ENCODE data around the gene FKBP8.
"Not testable (repeated sequence)": the region's sequence is repeated elsewhere in the genome, so short reads cannot be mapped to it uniquely, and the experiment has no call there.

The FKBP8 gene

DNA sequence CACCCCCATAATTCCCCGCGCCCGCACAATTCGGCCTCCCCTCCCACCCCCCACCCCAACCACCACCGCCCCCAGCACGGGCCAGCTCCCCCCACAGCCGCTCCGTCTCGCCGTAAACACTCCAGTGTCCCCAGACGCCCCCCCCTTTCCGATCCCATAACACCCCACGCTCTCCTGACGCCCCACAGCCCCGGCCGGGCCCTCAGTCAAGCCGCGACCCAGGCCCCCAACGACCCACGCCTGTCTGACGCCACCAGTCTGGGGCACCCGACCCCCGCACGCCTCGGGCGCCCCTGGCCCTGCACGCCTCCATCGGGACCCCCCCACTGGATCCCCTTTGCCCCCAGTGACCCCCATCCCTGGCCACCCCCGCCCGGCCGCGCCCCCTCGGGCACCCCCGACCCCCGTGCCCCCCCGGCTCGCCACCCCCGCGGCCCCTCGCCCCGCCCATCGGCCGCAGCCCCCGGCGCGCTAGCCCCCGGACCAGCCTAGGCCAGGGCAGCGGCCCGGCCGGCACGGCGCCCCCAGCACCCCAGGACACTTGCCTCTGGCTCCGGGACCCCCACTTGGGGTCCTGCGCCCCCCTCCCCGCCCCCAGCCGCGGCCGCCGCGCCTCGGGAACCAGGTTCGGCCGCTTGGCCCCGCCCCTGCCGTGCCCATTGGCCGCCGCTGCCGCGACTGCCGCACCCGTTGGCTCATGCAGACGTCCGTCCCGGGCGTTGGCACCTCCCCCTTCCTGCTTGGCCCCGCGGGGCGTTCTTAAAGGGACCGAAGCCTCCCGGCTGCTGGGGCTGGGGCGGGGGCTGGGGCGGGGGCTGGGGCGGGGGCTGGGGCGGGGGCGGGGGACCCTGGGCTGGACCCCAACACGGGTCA is at the start of gene FKBP8:
Gene FKBP8, minus strand, starts transcription at position 633 of the 873 bp plus-strand sequence. CDS start 1,603 bp downstream, outside the sequence.
- DNase-seq = peak; percentile 80

DNA sequence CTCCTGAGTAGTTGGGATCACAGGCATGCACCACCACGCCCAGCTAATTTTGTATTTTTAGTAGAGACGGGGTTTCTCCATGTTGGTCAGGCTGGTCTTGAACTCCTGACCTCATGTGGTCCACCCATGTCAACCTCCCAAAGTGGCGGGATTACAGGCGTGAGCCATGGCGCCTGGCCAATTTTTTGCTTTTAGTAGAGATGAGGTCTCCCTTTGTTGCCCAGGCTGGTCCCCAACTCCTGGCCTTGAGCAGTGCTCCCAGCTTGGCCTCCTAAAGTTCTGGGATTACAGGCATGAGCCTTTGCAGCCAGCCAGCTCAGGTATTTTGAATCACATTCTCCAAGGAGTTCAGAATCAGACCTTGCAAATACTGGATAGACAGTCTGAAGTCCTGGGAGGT is 49.4 kb upstream of the FKBP8 start:
- not testable (repeated sequence) for DNase-seq

DNA sequence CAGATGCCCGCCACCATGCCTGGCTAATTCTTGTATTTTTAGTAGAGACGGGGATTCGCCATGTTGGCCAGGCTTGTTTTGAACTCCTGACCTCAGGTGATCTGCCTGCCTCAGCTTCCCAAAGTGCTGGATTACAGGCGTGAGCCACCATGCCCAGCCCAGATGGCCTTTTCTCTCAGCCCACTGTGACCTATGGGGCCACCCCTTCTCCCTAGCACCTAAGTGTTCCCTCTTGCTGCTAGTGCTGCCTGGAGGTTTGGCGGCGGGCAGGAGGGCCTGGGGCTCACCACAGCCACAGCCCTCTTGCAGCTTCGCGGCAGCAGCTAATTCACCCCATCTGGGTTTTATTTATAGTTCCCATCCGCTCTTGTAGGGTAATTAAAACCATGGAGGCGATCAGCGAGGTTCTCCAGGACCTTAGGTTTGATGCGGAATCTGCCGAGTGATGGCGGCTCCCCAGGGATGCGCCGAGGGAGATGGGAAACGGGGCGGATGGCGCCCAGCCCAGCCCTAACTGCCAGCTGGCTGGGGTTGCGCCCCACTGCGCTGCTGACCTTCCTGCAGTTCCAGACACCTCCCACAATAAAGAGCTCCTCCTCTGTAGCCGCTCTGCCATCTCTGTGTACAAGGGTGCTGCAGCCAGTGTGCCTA is 48.5 kb upstream of the FKBP8 start:
- DNase-seq = no peak

DNA sequence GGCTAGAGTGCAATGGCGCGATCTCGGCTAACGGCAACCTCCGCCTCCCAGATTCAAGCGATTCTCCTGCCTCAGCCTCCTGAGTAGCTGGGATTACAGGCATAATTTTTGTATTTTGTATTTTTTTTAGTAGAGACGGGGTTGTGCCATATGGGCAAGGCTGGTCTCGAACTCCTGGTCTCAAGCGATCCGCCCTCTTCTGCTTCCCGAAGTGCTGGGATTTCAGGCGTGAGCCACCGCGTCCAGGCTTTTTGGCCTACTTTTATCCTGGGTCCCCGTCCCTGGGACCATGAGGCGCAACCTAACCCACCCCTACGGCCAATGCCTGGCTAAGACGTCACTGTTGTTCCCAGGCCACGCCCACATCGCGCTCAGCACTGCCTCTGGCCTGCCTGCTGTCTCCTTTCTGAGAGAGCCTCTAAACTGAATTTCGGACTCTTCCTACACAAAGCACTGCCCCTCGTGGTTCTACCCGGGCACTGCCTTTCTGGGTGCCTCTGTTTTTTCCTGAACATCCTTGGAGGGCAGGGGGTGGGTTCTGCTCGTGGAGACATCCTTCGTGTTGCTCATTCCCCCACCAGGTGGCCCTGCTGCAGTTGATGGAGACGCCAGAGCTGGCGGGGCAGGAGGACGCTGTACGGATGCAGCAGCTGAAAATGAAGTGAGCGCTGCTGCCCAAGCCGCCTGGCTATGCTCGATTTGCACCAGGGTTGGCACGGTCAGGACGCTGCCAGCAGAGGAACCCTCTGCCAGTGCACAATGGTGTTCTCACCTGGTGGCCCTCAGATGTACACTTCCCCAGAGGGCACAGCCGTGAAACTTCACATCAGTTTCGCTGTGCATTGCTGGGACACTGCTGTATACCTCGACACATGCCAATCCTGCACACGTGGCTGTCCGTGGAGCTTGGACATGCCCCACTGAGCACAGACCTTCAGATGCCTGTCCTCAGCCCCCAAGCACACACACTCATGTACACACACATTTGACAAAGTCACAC is 47.2 kb upstream of the FKBP8 start:
- DNase-seq = no peak

DNA sequence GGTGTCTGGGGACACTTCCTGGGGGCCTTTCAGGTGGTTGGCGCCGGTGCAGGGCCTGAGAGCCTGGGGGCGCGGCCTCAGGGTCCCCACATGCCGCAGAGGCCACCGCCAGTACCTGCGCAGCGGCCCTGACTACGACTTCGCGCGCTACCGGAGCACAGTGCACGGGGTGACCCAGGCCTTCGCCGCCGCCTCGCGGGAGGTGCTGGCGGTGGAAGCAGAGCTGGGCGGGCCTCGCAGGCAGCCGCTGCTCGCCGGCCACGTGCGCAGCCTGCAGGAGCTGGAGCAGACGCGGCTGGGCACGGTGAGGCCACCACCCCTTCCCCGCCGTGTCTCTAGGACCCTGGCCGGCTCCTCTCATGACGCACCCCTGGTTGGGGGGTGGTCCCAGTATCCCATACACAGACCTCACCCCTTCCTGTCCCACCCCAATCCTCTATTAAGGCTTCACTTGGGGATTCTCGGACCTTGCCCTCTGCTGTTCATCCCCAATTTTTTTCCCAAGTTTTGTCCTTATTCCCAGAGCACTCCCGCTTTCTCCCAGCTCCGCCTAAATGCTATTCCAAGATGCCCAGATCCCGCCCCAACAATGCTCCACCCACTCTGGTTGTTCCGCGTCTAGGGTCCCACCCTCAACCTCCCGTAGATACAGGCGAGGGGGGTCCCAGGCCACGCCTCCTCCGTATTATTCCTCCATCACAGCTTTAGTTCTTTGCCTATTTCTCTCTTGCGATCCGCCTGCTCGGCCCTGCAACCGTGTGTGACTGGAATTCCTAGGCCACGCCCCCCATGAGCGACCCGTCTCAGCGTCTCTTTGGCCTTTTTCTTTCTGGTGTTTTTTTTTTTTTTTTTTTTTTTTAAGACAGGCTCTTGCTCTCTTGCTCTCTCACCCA is 46.3 kb upstream of the FKBP8 start:
- peak; percentile 74 for DNase-seq

DNA sequence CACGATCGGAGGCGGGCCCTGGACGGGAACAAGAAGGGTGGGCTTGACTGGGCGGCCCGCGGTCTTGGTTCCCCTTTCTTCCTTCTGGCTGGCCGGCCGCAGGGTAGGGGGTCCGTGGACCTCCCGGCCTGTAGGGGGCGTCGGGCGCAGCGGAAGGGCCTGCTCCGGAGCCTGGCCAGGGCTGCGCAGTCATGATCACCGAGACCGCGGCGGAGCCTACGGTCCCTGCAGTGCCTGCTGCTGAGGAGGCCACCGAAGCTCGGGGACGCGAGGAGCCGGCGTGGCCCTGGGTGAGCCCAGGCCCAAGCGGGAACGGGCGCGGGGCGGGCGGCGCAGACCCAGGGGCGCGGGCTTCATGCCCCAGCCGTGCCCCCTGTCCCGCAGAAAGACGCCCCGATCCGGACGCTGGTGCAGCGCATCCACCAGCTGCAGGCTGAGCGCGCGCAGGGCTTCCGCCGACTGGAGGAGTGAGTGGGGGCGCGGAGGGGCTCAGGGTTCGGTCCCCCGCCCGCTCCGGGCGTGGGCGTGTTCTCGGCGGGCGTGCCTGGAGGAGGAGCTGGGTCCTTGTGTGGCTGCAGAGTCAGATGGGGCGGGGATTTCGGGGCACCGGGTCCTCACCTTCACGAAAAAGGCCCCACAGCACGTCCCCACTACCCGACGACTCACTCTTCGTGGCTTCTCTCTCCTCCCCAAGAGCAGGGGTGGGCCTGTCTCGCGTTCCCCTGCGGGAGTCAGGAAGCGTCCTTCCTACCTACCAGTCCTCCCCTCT is 45.4 kb upstream of the FKBP8 start, which contains the start of gene REX1BD:
Gene REX1BD, plus strand, starts transcription at position 188 of the 769 bp plus-strand sequence. Its CDS starts 4 bp downstream, at position 192.
- DNase-seq = peak; percentile 73

DNA sequence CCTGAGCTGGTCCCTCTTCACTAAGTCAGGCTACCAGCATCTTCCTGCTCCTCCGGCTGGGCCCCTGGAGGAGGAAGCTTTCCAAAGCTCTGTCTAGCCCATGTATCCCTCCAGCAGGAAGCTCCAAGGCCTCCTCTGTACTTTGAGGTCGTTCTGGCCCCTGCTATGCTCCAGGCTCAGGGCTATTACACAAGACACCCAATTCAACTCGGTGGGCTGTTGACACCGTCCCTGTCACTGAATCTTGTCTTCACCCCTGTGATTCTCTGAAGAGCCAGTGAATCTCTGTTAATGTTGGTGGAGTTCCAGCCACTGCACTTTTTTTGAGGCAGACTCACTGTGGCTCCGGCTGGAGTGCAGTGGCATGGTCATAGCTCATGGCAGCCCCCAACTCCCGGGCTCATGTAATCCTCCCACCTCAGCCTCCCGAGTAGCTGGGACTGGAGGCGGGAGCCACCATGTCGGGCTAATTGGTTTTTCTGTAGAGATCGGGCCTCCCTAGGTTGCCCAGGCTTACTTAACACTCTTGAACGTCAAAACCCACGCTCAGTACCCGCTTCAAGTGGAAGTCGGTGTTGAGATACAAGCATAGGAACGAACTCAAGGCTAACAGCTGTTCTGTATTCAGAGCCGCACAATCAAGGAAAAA is 44.7 kb upstream of the FKBP8 start:
- DNase-seq = no peak

DNA sequence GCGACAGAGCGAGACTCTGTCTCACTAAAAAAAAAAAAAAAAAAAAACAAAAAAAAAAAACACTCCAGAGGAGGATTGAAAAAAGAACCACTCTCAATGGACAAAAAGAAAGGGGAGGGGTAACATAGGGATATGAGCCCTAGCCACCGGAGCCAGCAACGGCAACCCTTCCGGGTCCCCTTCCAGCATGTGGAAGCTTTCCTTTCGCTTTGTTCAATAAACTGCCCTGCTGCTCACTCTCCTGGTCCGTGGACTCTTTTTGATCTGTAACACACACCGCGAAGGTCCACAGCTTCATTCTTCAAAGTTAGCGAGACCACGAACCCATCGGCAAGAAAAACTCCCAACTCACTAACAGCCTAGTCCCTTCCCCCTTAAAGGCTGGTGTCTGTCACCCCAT is 44.2 kb upstream of the FKBP8 start:
- no peak for DNase-seq

DNA sequence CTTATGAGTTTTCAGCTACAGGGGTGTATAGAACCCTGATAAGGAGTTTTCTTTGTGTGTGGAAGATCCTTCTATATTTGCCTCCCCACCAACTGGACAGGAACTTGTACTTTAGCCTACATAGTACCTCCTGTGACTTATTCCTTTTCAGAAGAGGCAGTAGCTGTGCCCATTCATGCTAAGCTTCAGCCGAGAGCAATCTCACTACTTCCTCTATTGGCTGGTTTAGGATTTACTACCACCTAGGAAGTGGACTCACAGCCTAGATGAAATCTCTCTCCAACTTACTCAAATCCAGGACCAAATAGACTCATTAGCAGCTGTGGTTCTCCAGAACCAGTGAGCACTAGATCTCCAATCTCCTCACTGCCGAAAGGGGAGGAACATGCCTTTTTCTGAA is 42.9 kb upstream of the FKBP8 start:
- DNase-seq = no peak

DNA sequence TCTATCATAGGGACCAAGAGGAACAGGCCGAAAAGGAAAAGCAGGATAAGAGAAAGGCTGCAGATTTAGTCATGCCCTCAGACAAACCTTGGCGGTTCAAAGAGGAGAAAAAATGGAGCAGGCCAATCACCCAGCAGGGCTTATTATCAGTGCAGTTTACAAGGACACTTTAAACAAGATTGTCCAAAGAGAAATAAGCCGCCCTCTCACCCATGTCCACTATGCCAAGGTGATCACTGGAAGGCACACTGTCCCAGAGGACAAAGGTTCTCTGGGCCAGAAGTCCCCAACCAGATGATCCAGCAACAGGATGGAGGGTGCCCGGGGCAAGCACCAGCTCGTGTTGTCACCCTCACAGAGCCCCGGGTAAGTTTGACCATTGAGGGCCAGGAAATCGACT is 36.9 kb upstream of the FKBP8 start:
- no peak for DNase-seq

DNA sequence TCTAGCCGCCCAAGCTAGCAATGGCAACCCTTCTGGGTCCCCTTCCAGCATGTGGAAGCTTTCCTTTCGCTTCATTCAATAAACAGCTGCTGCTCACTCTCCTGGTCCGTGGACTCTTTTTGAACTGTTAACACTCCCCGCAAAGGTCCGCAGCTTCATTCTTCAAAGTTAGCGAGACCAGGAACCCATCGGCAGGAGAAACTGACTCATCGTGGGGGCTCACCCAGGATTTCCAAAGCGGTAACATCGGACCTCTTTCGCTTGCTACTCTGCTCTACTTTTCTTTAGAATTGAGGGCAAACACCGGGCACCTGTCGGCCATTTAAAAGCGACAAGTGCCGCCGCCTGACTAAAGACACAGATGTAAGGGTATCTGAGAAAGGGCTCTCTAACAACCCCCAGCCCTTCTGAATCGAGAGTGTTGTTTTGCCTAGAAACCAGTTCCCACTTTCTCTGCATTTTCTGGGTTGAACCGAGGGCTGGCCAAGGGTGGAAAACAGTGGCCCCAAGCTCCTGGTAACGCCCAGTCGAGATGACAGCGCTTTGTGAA is 34.1 kb upstream of the FKBP8 start:
- DNase-seq = no peak

DNA sequence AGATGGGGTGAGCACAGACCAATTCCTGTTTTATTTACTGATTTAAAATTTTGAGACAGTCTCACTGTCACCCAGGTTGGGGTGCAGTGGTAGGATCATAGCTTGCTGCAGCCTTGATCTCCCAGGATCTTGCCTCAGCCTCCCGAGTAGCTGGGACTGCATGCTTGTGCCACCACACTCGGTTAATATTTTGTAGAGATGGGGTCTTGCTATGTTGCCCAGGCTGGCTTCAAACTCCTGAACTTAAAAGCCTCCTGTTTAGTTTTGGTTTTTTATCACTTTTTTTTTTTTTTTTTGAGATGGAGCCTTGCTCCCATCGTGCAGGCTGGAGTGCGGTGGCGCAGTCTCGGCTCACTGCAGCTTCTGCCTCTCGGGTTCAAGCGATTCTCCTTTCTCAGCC is 33.0 kb upstream of the FKBP8 start:
- no peak for DNase-seq

DNA sequence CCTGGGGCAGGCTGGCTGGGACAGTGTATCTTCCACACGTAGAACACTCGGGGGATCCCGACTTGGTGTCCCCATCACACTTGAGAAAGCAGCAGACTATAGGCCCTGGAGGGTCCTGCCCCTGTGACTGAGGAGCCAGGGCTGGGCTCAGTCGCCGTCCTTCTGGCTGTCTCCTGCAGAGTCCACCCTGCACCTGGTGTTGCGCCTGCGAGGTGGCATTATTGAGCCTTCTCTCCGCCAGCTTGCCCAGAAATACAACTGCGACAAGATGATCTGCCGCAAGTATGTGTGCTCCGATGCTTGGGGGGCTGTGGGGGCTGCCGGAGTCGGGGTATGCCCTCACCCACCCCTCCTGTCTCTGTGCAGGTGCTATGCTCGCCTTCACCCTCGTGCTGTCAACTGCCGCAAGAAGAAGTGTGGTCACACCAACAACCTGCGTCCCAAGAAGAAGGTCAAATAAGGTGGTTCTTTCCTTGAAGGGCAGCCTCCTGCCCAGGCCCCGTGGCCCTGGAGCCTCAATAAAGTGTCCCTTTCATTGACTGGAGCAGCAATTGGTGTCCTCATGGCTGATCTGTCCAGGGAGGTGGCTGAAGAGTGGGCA is 31.4 kb upstream of the FKBP8 start:
- DNase-seq = no peak

DNA sequence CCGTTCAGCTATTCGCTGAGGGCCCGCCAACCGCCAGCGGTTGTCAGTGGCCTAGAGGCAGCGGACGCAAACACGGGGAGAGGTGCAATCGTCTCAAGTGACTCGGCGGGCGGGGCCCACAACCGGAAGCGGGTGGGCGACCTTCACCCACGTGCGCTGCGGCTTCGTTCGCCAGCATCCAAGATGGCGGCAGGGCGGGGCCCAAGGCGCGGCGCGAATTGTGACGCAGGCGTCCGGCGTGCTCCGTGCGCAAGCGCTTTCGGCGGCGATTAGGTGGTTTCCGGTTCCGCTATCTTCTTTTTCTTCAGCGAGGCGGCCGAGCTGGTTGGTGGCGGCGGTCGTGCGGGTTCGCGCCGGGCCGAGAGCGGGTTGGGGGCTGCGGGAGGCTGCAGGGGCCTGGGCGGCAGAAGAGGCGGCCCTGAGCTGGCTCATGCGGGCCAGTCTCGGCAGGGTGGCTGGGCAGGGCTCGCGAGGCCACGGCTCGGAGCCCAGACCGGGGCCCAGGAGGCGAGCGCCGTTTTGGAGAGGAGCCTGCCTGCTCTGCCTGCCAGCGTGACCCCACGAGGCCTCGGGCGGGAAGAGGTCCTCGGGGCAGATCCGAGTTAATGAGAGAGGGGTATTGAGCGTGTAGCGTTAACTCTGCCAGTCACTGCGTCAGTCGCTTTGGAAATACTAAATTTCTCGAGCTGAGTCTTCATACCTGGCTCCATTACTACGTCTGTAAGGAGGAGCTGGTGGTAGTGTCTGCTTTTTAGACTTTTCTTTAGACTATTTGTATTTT is 28.4 kb upstream of the FKBP8 start, which contains the start of gene UBA52:
Gene UBA52, plus strand, starts transcription at position 294 of the 781 bp plus-strand sequence. CDS start 1,444 bp downstream, outside the sequence.
- DNase-seq = peak; percentile 96

DNA sequence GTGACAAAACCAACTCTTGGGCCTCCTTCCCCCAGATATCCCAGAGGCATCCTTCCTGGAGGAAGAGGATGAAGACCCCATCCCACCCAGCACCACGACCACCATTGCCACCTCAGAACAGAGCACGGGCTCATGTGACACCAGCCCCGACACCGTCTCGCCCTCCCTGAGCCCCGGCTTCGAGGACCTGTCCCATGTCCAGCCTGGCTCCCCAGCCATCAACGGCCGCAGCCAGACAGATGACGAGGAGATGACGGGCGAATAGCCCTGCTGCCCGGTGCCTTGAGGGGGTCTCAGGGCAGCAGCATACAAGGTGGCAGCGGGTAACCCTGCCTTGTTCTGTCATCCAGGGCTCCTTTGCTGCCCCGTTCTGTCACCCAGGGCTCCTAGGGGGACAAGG is 25.0 kb upstream of the FKBP8 start:
- no peak for DNase-seq

DNA sequence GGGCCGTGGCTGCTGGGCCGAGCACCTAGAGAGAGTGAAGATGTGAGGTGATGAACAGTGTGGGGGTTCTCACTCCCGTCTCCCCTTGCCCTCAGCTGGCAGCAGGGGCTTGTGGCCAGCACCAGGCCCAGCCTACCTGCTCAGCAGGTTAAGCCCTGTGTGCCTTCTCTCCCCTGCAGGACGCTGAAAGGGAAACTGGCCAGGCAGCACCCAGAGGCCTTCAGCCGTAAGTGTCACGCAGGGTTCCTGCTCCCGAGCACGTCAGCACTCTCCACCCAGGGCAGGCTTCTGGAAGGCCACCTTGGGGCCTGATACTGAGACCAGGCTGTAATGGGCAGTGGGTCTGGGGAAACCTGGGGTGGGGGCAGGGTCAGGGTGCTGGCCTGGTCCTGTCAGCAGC is 23.6 kb upstream of the FKBP8 start:
- no peak for DNase-seq

DNA sequence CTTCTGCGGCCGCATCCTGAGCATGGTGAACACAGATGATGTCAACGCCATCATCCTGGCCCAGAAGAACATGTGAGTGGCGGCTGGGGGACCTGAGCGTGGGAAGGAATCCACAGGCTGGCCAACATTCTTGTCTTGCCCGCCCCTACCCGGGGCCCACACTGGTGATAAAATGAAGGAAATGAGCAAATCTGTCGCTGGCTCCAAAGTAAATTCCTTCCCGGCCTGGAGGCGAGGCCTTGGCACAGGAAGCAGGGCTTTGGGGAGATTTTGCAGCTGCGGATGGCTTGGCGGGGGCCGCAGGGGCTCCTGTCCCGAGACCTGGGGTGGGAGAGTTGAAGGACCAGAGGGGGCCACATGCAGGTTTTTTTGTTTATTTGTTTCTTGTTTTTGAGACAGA is 18.7 kb upstream of the FKBP8 start:
- no peak for DNase-seq

DNA sequence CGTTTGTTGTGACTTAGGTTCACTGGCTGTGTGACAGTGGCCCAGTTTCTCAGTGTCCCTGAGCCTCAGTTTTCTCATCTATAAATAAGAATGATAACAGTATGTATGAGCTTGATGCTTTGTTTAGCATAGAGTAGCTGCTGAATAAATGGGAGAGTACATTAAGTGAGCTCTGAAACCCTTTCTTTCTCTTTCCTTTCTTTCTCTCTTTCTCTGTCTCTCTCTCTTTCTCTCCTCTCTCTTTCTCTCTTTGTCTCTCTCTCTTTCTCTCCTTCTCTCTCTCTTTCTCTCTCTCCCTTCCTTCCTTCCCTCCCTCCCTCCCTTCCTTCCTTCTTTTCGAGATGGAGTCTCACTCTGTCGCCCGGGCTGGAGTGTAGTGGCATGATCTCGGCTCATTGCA is 16.3 kb upstream of the FKBP8 start:
- DNase-seq = no peak

DNA sequence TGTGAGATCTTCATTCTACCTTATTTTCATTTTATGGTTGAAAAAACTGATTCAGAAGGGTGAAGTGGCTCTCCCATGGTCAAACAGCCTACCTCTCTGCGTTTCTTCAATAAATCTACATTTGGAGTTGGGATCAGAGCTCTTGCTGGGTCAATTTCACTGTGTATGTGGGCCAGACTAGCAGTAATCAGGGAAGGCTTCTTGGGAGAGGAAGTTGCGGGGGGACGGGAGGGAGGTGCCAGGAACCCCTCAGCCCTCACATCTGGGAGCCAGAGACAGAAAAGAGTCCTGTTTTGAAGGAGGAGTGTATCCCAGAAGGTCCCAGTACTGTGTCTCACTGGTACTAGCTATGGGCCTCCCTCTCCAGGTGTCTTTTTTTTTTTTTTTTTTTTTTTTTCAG is 15.2 kb upstream of the FKBP8 start:
- no peak for DNase-seq

All from HCEC 1CT (cell line).